K562 (cell line): Measurements from ENCODE around the gene ACTR1B. TPM values are rescaled to one million over a fixed set of nuclear protein-coding genes. Genes with fewer than 3 reads are reported as not detected.

Source experiments
- ATF1 ChIP-seq, 2 experiments: fragments of 450-650 bp in 1 of 2; IDR thresholded peaks; 2 replicates each; pipeline ENCODE4 v1.6.1; 2016; ENCODE audit warnings: missing compliant biosample characterization in 1 of 2, missing genetic modification characterization in 1 of 2
- BCOR ChIP-seq: fragments of 450-650 bp; IDR thresholded peaks from 2 replicates; pipeline ENCODE4 v1.6.1; 2016
- CC2D1A ChIP-seq: fragments of 450-650 bp; IDR thresholded peaks from 2 replicates; pipeline ENCODE4 v1.6.1; 2017; ENCODE audit warnings: mild to moderate bottlenecking
- DMBX1 ChIP-seq: fragments of 250-450 bp; sonication (Bioruptor Pico); IDR thresholded peaks from 2 replicates; pipeline ENCODE4 v1.8.0; 2022; ENCODE audit warnings: inconsistent platforms, mild to moderate bottlenecking, moderate library complexity, borderline replicate concordance
- E2F3 ChIP-seq: fragments of 250-450 bp; sonication (Bioruptor Pico); IDR thresholded peaks from 2 replicates; pipeline ENCODE4 v1.4.0; 2020; ENCODE audit warnings: mild to moderate bottlenecking
- FOXJ2 ChIP-seq: fragments of 200-800 bp; sonication (Bioruptor generic); IDR thresholded peaks from 2 replicates; pipeline ENCODE4 v1.6.1; 2016; ENCODE audit warnings: missing genetic modification characterization, missing compliant biosample characterization
- GATAD2B ChIP-seq: fragments of 450-650 bp; IDR thresholded peaks from 2 replicates; pipeline ENCODE4 v1.6.1; 2017; ENCODE audit warnings: mild to moderate bottlenecking, borderline replicate concordance
- MECOM ChIP-seq: fragments of 250-450 bp; sonication (Bioruptor Pico); IDR thresholded peaks from 2 replicates; pipeline ENCODE4 v1.8.0; 2022; ENCODE audit warnings: inconsistent platforms
- MITF ChIP-seq: IDR thresholded peaks from 2 replicates; pipeline ENCODE4 v1.6.1; 2014; ENCODE audit warnings: antibody characterized with exemption
- NFIX ChIP-seq: fragments of 250-450 bp; sonication (Bioruptor Pico); IDR thresholded peaks from 2 replicates; pipeline ENCODE4 v1.4.0; 2020; ENCODE audit warnings: low read depth, mild to moderate bottlenecking, moderate library complexity
- SP2 ChIP-seq: IDR thresholded peaks from 2 replicates; pipeline ENCODE4 v1.6.1; 2011; ENCODE audit warnings: mild to moderate bottlenecking, low read depth, low read length, moderate library complexity; ENCODE audit not compliant: poor library complexity, severe bottlenecking; ENCODE audit errors: extremely low read depth
- SRSF3 ChIP-seq: fragments of 200-400 bp; formaldehyde crosslinking; IDR thresholded peaks from 2 replicates; pipeline ENCODE4 v1.6.1; 2016; ENCODE audit warnings: mild to moderate bottlenecking, low read length, moderate library complexity; ENCODE audit not compliant: insufficient read depth
- STAG1 ChIP-seq: sonication (generic); formaldehyde crosslinking; IDR thresholded peaks from 2 replicates; pipeline ENCODE4 v1.5.0; 2020; ENCODE audit warnings: missing genetic modification reagents, borderline replicate concordance
- TRIM25 ChIP-seq: fragments of 450-650 bp; IDR thresholded peaks from 2 replicates; pipeline ENCODE4 v1.7.0; 2016; ENCODE audit warnings: borderline replicate concordance
- U2AF1 ChIP-seq: fragments of 200-400 bp; formaldehyde crosslinking; optimal IDR thresholded peaks from 2 replicates; pipeline ENCODE3; 2017; ENCODE audit warnings: mild to moderate bottlenecking, low read depth, low read length, moderate library complexity
- ZBTB49 ChIP-seq: sonication (generic); formaldehyde crosslinking; IDR thresholded peaks from 2 replicates; pipeline ENCODE4 v1.8.0; 2022; ENCODE audit warnings: missing genetic modification reagents, mild to moderate bottlenecking, borderline replicate concordance
- ZNF175 ChIP-seq: fragments of 200-800 bp; sonication (Bioruptor generic); IDR thresholded peaks from 2 replicates; pipeline ENCODE4 v1.6.1; 2016; ENCODE audit warnings: low read depth, mild to moderate bottlenecking, missing genetic modification characterization, missing compliant biosample characterization
- ZNF217 ChIP-seq: sonication (generic); formaldehyde crosslinking; IDR thresholded peaks from 2 replicates; pipeline ENCODE4 v1.8.0; 2022; ENCODE audit warnings: mild to moderate bottlenecking, missing genetic modification reagents
- ZNF239 ChIP-seq: fragments of 250-450 bp; sonication (Bioruptor Pico); IDR thresholded peaks from 2 replicates; pipeline ENCODE4 v1.4.0; 2020; ENCODE audit warnings: mild to moderate bottlenecking
- ZNF263 ChIP-seq: sonication (generic); formaldehyde crosslinking; IDR thresholded peaks from 2 replicates; pipeline ENCODE4 v1.8.0; 2022; ENCODE audit warnings: mild to moderate bottlenecking, missing genetic modification reagents, borderline replicate concordance
- ZNF347 ChIP-seq: fragments of 450-650 bp; formaldehyde crosslinking; IDR thresholded peaks from 2 replicates; pipeline ENCODE4 v1.4.0; 2020; ENCODE audit warnings: low read depth, mild to moderate bottlenecking, moderate library complexity
- ZNF436 ChIP-seq: fragments of 250-450, 450-650 bp; sonication (Bioruptor Pico); formaldehyde crosslinking; IDR thresholded peaks from 2 replicates; pipeline ENCODE4 v1.7.0; 2020; ENCODE audit warnings: mild to moderate bottlenecking
- ZSCAN29 ChIP-seq: fragments of 450-650 bp; IDR thresholded peaks from 2 replicates; pipeline ENCODE4 v1.6.1; 2017
- polyA plus RNA-seq, 8 experiments: library from polyadenylated mRNA; depleted of rRNA in 4 of 8; stranded (reverse) in 5 of 8; unstranded in 3 of 8; fragments of >200 nt; fragmentation: Nextera tagmentation in 2 of 8; fragmentation: Illumina TruSeq in 1 of 8; extraction: Ambion mirVana in 2 of 8; extraction: Trizol in 1 of 8; gene quantifications; 2 replicates each; pipeline versions ENCODE4 v1.2.1 to v1.2.3, GENCODE V29; 2011 to 2014; ENCODE audit warnings: inconsistent platforms in 1 of 8, missing spikeins in 1 of 8
- total RNA-seq, 7 experiments: library from RNA; depleted of rRNA in 6 of 7; stranded (reverse); fragments of >200 nt in 6 of 7; fragmentation: Illumina TruSeq in 2 of 7; extraction: Trizol in 2 of 7; gene quantifications; 2 replicates each; pipeline versions ENCODE4 v1.2.1 to v1.2.3, GENCODE V29; 2011 to 2021; ENCODE audit warnings: low replicate concordance in 1 of 7

The ACTR1B gene
- total and polyA plus RNA-seq, 9 of the 15 experiments (the other 6 are each of a cell fraction or from before 2014, with no cell fraction given) = 0.49 to 42.3 (median 22.5) TPM

GRCh38 chr2:97662895-97663625, 784 bp downstream of the ACTR1B start (continued):
- no peak for TF ChIP-seq ZBTB49 (CRISPR knock-in tag)
- TF ChIP-seq ZNF239 (CRISPR knock-in tag) = no peak
- no peak for TF ChIP-seq ZNF217 (CRISPR knock-in tag)
- no peak for TF ChIP-seq ZNF175 (CRISPR knock-in tag)
- no peak for TF ChIP-seq DMBX1 (CRISPR knock-in tag)
- TF ChIP-seq ATF1 (CRISPR knock-in tag; IDR thresholded peaks at IDR 0.05) = no peak
- TF ChIP-seq ATF1 (tag; IDR thresholded peaks at IDR 0.05) = peak; percentile 30; the same call in 1 of the 2 replicates
- TF ChIP-seq MECOM (CRISPR knock-in tag) = no peak
- TF ChIP-seq ZNF436 (CRISPR knock-in tag) = no peak
- no peak for TF ChIP-seq E2F3 (CRISPR knock-in tag)
- no peak for TF ChIP-seq CC2D1A
- TF ChIP-seq NFIX = no peak
- TF ChIP-seq FOXJ2 (tag) = no peak
- no peak for TF ChIP-seq TRIM25
- TF ChIP-seq ZSCAN29 = no peak
- no peak for TF ChIP-seq BCOR
- TF ChIP-seq SRSF3 = no peak
- TF ChIP-seq U2AF1 = no peak
- TF ChIP-seq ZNF263 (CRISPR knock-in tag) = no peak
- TF ChIP-seq STAG1 (CRISPR knock-in tag) = no peak
- no peak for TF ChIP-seq MITF
- TF ChIP-seq ZNF347 (CRISPR knock-in tag) = no peak
- TF ChIP-seq GATAD2B = no peak
- no peak for TF ChIP-seq SP2
